K562 (cell line): ENCODE measurements around the gene AKAP13. TPM values are rescaled to one million over a fixed set of nuclear protein-coding genes. Genes with fewer than 3 reads are reported as not detected.

Source experiments
- BACH1 ChIP-seq: fragments of 200-800 bp; sonication (Bioruptor generic); IDR thresholded peaks from 2 replicates; pipeline ENCODE4 v1.6.1; 2016; ENCODE audit warnings: missing genetic modification characterization, missing compliant biosample characterization
- EP300 ChIP-seq: IDR thresholded peaks from 2 replicates; pipeline ENCODE4 v1.6.1; 2012; ENCODE audit warnings: low read length, improper control_type of control experiment
- HDGF ChIP-seq: fragments of 450-650 bp; IDR thresholded peaks from 2 replicates; pipeline ENCODE4 v1.6.1; 2016
- HNRNPUL1 ChIP-seq: fragments of 200-400 bp; formaldehyde crosslinking; IDR thresholded peaks from 2 replicates; pipeline ENCODE4 v1.6.1; 2017; ENCODE audit warnings: low read length
- POLR2H ChIP-seq: IDR thresholded peaks from 2 replicates; pipeline ENCODE4 v1.6.1; 2016; ENCODE audit warnings: missing genetic modification characterization, low read depth, mild to moderate bottlenecking, control low read depth, missing compliant biosample characterization, moderate library complexity
- PURB ChIP-seq: sonication (generic); formaldehyde crosslinking; IDR thresholded peaks from 2 replicates; pipeline ENCODE4 v1.9.0; 2021; ENCODE audit warnings: low read depth, mild to moderate bottlenecking, missing genetic modification reagents
- SIRT6 ChIP-seq: IDR thresholded peaks from one replicate; pipeline ENCODE4 v1.6.1; 2012; ENCODE audit warnings: low read depth, mild to moderate bottlenecking, control low read depth, inconsistent platforms, low read length, moderate library complexity
- TAF7 ChIP-seq: fragments of 450-650 bp; IDR thresholded peaks from 2 replicates; pipeline ENCODE4 v1.6.1; 2016; ENCODE audit warnings: missing genetic modification characterization, missing compliant biosample characterization
- ZFP1 ChIP-seq: fragments of 450-650 bp; formaldehyde crosslinking; IDR thresholded peaks from 2 replicates; pipeline ENCODE4 v1.4.0; 2020; ENCODE audit warnings: mild to moderate bottlenecking, mixed read lengths
- ZNF41 ChIP-seq: fragments of 250-450 bp; sonication (Bioruptor Pico); conservative IDR thresholded peaks from 2 replicates; pipeline ENCODE4 v1.4.0; 2020; ENCODE audit warnings: mild to moderate bottlenecking
- ZNF551 ChIP-seq: fragments of 250-450 bp; sonication (Bioruptor Pico); IDR thresholded peaks from 2 replicates; pipeline ENCODE4 v1.5.0; 2021; ENCODE audit warnings: mild to moderate bottlenecking, moderate library complexity
- ZNF707 ChIP-seq: fragments of 250-450 bp; sonication (Bioruptor Pico); conservative IDR thresholded peaks from 2 replicates; pipeline ENCODE4 v1.8.0; 2022; ENCODE audit warnings: inconsistent platforms, mild to moderate bottlenecking, moderate library complexity
- polyA plus RNA-seq, 8 experiments: library from polyadenylated mRNA; depleted of rRNA in 4 of 8; stranded (reverse) in 5 of 8; unstranded in 3 of 8; fragments of >200 nt; fragmentation: Nextera tagmentation in 2 of 8; fragmentation: Illumina TruSeq in 1 of 8; extraction: Ambion mirVana in 2 of 8; extraction: Trizol in 1 of 8; gene quantifications; 2 replicates each; pipeline versions ENCODE4 v1.2.1 to v1.2.3, GENCODE V29; 2011 to 2014; ENCODE audit warnings: inconsistent platforms in 1 of 8, missing spikeins in 1 of 8
- total RNA-seq, 7 experiments: library from RNA; depleted of rRNA in 6 of 7; stranded (reverse); fragments of >200 nt in 6 of 7; fragmentation: Illumina TruSeq in 2 of 7; extraction: Trizol in 2 of 7; gene quantifications; 2 replicates each; pipeline versions ENCODE4 v1.2.1 to v1.2.3, GENCODE V29; 2011 to 2021; ENCODE audit warnings: low replicate concordance in 1 of 7
- TF ChIP-seq, protein P1 (sequence below): fragments of 200-600 bp; sonication (generic); IDR thresholded peaks from one replicate; pipeline ENCODE4 v1.6.1; 2012; ENCODE audit warnings: mild to moderate bottlenecking, low read depth, low read length, inconsistent platforms
- TF ChIP-seq, protein P2 (sequence below): fragments of 250-450 bp; sonication (Bioruptor Pico); IDR thresholded peaks from 2 replicates; pipeline ENCODE4 v1.8.0; 2022; ENCODE audit warnings: inconsistent platforms, mild to moderate bottlenecking, moderate library complexity, borderline replicate concordance
- TF ChIP-seq, protein P3 (sequence below): IDR thresholded peaks from 2 replicates; pipeline ENCODE4 v1.6.1; 2016; ENCODE audit warnings: missing genetic modification characterization, missing compliant biosample characterization

Gene AKAP13
- total and polyA plus RNA-seq, 9 of the 15 experiments (the other 6 are each of a cell fraction or from before 2014, with no cell fraction given) = 0.03 to 1.7 (median 0.42) TPM

DNA sequence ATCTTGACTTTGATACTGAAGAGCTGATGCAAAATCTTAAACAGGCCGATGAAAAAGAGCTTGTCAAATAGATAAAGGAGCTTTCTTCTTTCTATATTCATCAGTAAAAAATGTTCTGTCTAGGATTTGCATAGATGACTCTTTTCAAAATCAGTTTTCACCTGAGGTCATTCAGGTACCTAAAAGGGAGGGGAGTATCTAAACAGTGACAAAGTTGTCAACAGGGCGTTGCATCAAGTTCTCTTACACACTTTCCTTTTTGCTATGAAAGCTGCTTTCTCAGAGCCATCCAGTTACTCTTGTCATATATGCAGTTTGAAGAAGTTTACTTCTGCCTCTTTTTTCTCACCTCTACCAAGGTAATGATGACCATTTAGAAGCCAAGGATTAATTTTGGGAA is 60.0 kb downstream of the AKAP13 start (continued):
- TF ChIP-seq, protein P1, sequence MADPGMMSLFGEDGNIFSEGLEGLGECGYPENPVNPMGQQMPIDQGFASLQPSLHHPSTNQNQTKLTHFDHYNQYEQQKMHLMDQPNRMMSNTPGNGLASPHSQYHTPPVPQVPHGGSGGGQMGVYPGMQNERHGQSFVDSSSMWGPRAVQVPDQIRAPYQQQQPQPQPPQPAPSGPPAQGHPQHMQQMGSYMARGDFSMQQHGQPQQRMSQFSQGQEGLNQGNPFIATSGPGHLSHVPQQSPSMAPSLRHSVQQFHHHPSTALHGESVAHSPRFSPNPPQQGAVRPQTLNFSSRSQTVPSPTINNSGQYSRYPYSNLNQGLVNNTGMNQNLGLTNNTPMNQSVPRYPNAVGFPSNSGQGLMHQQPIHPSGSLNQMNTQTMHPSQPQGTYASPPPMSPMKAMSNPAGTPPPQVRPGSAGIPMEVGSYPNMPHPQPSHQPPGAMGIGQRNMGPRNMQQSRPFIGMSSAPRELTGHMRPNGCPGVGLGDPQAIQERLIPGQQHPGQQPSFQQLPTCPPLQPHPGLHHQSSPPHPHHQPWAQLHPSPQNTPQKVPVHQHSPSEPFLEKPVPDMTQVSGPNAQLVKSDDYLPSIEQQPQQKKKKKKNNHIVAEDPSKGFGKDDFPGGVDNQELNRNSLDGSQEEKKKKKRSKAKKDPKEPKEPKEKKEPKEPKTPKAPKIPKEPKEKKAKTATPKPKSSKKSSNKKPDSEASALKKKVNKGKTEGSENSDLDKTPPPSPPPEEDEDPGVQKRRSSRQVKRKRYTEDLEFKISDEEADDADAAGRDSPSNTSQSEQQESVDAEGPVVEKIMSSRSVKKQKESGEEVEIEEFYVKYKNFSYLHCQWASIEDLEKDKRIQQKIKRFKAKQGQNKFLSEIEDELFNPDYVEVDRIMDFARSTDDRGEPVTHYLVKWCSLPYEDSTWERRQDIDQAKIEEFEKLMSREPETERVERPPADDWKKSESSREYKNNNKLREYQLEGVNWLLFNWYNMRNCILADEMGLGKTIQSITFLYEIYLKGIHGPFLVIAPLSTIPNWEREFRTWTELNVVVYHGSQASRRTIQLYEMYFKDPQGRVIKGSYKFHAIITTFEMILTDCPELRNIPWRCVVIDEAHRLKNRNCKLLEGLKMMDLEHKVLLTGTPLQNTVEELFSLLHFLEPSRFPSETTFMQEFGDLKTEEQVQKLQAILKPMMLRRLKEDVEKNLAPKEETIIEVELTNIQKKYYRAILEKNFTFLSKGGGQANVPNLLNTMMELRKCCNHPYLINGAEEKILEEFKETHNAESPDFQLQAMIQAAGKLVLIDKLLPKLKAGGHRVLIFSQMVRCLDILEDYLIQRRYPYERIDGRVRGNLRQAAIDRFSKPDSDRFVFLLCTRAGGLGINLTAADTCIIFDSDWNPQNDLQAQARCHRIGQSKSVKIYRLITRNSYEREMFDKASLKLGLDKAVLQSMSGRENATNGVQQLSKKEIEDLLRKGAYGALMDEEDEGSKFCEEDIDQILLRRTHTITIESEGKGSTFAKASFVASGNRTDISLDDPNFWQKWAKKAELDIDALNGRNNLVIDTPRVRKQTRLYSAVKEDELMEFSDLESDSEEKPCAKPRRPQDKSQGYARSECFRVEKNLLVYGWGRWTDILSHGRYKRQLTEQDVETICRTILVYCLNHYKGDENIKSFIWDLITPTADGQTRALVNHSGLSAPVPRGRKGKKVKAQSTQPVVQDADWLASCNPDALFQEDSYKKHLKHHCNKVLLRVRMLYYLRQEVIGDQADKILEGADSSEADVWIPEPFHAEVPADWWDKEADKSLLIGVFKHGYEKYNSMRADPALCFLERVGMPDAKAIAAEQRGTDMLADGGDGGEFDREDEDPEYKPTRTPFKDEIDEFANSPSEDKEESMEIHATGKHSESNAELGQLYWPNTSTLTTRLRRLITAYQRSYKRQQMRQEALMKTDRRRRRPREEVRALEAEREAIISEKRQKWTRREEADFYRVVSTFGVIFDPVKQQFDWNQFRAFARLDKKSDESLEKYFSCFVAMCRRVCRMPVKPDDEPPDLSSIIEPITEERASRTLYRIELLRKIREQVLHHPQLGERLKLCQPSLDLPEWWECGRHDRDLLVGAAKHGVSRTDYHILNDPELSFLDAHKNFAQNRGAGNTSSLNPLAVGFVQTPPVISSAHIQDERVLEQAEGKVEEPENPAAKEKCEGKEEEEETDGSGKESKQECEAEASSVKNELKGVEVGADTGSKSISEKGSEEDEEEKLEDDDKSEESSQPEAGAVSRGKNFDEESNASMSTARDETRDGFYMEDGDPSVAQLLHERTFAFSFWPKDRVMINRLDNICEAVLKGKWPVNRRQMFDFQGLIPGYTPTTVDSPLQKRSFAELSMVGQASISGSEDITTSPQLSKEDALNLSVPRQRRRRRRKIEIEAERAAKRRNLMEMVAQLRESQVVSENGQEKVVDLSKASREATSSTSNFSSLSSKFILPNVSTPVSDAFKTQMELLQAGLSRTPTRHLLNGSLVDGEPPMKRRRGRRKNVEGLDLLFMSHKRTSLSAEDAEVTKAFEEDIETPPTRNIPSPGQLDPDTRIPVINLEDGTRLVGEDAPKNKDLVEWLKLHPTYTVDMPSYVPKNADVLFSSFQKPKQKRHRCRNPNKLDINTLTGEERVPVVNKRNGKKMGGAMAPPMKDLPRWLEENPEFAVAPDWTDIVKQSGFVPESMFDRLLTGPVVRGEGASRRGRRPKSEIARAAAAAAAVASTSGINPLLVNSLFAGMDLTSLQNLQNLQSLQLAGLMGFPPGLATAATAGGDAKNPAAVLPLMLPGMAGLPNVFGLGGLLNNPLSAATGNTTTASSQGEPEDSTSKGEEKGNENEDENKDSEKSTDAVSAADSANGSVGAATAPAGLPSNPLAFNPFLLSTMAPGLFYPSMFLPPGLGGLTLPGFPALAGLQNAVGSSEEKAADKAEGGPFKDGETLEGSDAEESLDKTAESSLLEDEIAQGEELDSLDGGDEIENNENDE = no peak
- no peak for TF ChIP-seq BACH1 (tag)
- TF ChIP-seq ZNF41 = no peak
- no peak for TF ChIP-seq ZFP1 (CRISPR knock-in tag)
- TF ChIP-seq TAF7 (tag) = no peak
- no peak for TF ChIP-seq ZNF551 (CRISPR knock-in tag)
- TF ChIP-seq HNRNPUL1 = no peak
- no peak for TF ChIP-seq ZNF707 (CRISPR knock-in tag)
- no peak for TF ChIP-seq HDGF
- TF ChIP-seq PURB = no peak
- TF ChIP-seq POLR2H = no peak
- TF ChIP-seq, protein P2, sequence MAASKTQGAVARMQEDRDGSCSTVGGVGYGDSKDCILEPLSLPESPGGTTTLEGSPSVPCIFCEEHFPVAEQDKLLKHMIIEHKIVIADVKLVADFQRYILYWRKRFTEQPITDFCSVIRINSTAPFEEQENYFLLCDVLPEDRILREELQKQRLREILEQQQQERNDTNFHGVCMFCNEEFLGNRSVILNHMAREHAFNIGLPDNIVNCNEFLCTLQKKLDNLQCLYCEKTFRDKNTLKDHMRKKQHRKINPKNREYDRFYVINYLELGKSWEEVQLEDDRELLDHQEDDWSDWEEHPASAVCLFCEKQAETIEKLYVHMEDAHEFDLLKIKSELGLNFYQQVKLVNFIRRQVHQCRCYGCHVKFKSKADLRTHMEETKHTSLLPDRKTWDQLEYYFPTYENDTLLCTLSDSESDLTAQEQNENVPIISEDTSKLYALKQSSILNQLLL = no peak
- no peak for TF ChIP-seq SIRT6
- TF ChIP-seq EP300 = no peak
- TF ChIP-seq, protein P3, sequence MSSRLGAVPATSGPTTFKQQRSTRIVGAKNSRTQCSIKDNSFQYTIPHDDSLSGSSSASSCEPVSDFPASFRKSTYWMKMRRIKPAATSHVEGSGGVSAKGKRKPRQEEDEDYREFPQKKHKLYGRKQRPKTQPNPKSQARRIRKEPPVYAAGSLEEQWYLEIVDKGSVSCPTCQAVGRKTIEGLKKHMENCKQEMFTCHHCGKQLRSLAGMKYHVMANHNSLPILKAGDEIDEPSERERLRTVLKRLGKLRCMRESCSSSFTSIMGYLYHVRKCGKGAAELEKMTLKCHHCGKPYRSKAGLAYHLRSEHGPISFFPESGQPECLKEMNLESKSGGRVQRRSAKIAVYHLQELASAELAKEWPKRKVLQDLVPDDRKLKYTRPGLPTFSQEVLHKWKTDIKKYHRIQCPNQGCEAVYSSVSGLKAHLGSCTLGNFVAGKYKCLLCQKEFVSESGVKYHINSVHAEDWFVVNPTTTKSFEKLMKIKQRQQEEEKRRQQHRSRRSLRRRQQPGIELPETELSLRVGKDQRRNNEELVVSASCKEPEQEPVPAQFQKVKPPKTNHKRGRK = no peak
- TF ChIP-seq, all 486 proteins: peak for 0
